Adrenal gland (tissue), 19 donors: ENCODE measurements around the gene IGF2R. TPM values are rescaled to one million over a fixed set of nuclear protein-coding genes. Genes with fewer than 3 reads are reported as not detected.
"Not testable (repeated sequence)": the region's sequence is repeated elsewhere in the genome, so short reads cannot be mapped to it uniquely, and the experiment has no call there.

Experiments
- DNase-seq, 7 donors: peaks; one replicate each; pipeline ENCODE4 v3.0.0-alpha.2; 2019 to 2020
- H3K27ac ChIP-seq, 5 donors: fragments of 200-600 bp; sonication (generic) in 4 of 5; 1 replicate in 3 of 5; 2 replicates in 2 of 5; pipeline versions ENCODE4 v1.5.1 to v1.8.0; 2016 to 2020; ENCODE audit warnings: mild to moderate bottlenecking in 1 of 5
- H3K27me3 ChIP-seq: fragments of 200-600 bp; 2 replicates; pipeline ENCODE4 v1.8.0; 2021
- H3K36me3 ChIP-seq, 2 donors: fragments of 200-600 bp; replicated peaks in 1 of 2; 1 replicate in 1 of 2; 2 replicates in 1 of 2; pipeline versions ENCODE4 v1.5.1 to v1.8.0; 2018 to 2022
- H3K4me1 ChIP-seq, 2 donors: fragments of 200-600 bp; replicated peaks in 1 of 2; 1 replicate in 1 of 2; 2 replicates in 1 of 2; pipeline versions ENCODE4 v1.5.1 to v1.8.0; 2018 to 2021
- H3K4me3 ChIP-seq, 4 donors: fragments of 200-600 bp; sonication (generic) in 3 of 4; one replicate each; pipeline ENCODE4 v1.5.1; 2016 to 2018
- H3K9me3 ChIP-seq, 3 donors: fragments of 200-600 bp; sonication (generic) in 1 of 3; replicated peaks in 1 of 3; 1 replicate in 2 of 3; 2 replicates in 1 of 3; pipeline versions ENCODE4 v1.5.1 to v1.8.0; 2016 to 2021
- CTCF ChIP-seq, 6 experiments: fragments of 450-650 bp in 4 of 6; fragments of 200-600 bp in 2 of 6; sonication (generic) in 1 of 6; IDR thresholded peaks; 1 replicate in 5 of 6; 2 replicates in 1 of 6; pipeline versions ENCODE4 v1.5.1 to v1.8.0; 2016 to 2021; ENCODE audit warnings: antibody characterized with exemption in 6 of 6, mild to moderate bottlenecking in 2 of 6, moderate library complexity in 1 of 6
- POLR2A ChIP-seq, 2 donors: fragments of 450-650 bp; IDR thresholded peaks; one replicate each; pipeline ENCODE4 v1.6.1; 2017; ENCODE audit warnings: antibody characterized with exemption in 2 of 2, mild to moderate bottlenecking in 2 of 2, moderate library complexity in 1 of 2
- WGBS, 4 donors: extraction: QIAGEN DNeasy Blood & Tissue Kit in 2 of 4; methylation state at CpG; one replicate each; pipeline versions ENCODE4 v1.1.5 to v1.1.7; 2013 to 2017; 5-methylcytosine and 5-hydroxymethylcytosine counted together
- intact Hi-C, 2 donors: fragments of 100-400 bp; cut with DNase I; formaldehyde crosslinking; loops; one replicate each; pipeline versions ENCODE4 v1.14.1 to v1.15.0; 2022 to 2023
- long read RNA-seq, 10 donors: library from polyadenylated mRNA in 3 of 10; unstranded in 2 of 10; stranded (forward) in 1 of 10; transcript quantifications; one replicate each; pipeline ENCODE4 v2.0.0 and lab custom pipeline, GENCODE V29; 2021 to 2026
- polyA plus RNA-seq, 3 donors: library from polyadenylated mRNA; stranded (reverse); fragments of 200-250 nt in 2 of 3; fragments of 350-450 nt in 1 of 3; fragmentation: Illumina TruSeq in 1 of 3; extraction: RNeasy Lipid Tissue Mini Kit (QIAGEN cat#74804) in 1 of 3; gene quantifications; one replicate each; pipeline ENCODE4 v1.2.3, GENCODE V29; 2013 to 2014
- total RNA-seq, 9 donors: library from RNA; depleted of rRNA in 4 of 9; stranded (reverse); fragments of >200 nt in 4 of 9; fragments of 120-200 nt in 1 of 9; fragmentation: NEBNext Ultra II Directional in 1 of 9; extraction: Animal tissue kit (Norgen Biotek cat#: 25700) in 1 of 9; gene quantifications; one replicate each; pipeline versions ENCODE4 v1.1.0 to v1.2.4, GENCODE V29; 2013 to 2023
- donor health status: healthy with polysubstance abuse.
- donor health status: Bipolar disorder and iron deficiency.
- donor health status: DM: yes; HTN: yes; CAD: no.
- donor health status: DM: no; HTN: no; CAD: no.
- donor health status: DM: no; HTN: no; CAD: no.
- donor health status: DM: yes; HTN: yes; CAD: no.

Gene IGF2R, protein sequence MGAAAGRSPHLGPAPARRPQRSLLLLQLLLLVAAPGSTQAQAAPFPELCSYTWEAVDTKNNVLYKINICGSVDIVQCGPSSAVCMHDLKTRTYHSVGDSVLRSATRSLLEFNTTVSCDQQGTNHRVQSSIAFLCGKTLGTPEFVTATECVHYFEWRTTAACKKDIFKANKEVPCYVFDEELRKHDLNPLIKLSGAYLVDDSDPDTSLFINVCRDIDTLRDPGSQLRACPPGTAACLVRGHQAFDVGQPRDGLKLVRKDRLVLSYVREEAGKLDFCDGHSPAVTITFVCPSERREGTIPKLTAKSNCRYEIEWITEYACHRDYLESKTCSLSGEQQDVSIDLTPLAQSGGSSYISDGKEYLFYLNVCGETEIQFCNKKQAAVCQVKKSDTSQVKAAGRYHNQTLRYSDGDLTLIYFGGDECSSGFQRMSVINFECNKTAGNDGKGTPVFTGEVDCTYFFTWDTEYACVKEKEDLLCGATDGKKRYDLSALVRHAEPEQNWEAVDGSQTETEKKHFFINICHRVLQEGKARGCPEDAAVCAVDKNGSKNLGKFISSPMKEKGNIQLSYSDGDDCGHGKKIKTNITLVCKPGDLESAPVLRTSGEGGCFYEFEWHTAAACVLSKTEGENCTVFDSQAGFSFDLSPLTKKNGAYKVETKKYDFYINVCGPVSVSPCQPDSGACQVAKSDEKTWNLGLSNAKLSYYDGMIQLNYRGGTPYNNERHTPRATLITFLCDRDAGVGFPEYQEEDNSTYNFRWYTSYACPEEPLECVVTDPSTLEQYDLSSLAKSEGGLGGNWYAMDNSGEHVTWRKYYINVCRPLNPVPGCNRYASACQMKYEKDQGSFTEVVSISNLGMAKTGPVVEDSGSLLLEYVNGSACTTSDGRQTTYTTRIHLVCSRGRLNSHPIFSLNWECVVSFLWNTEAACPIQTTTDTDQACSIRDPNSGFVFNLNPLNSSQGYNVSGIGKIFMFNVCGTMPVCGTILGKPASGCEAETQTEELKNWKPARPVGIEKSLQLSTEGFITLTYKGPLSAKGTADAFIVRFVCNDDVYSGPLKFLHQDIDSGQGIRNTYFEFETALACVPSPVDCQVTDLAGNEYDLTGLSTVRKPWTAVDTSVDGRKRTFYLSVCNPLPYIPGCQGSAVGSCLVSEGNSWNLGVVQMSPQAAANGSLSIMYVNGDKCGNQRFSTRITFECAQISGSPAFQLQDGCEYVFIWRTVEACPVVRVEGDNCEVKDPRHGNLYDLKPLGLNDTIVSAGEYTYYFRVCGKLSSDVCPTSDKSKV (N-terminal part only)
- total RNA-seq (100 to 1,000 TPM in 2 of 9 donors, 10 to 100 TPM in 7; 72.6 to 154 (median 89.9) TPM), polyA plus RNA-seq (100 to 1,000 TPM in 1 of 3 donors, 10 to 100 TPM in 2; 17.1 to 114 (median 27.6) TPM)
- long read RNA-seq, donor 1, partial matches to known transcripts: 11 of 12 reads
- long read RNA-seq, donor 1, other reads (novel, unspliced or antisense): 0 of 12 reads
- long read RNA-seq, donor 2, partial matches to known transcripts: 7 of 11 reads
- long read RNA-seq, donor 2, other reads (novel, unspliced or antisense): 0 of 11 reads
- long read RNA-seq, donor 3, partial matches to known transcripts: 0 of 3 reads
- long read RNA-seq, donor 3, other reads (novel, unspliced or antisense): 0 of 3 reads
- long read RNA-seq, donor 4, partial matches to known transcripts: 9 of 10 reads
- long read RNA-seq, donor 4, other reads (novel, unspliced or antisense): 1 of 10 reads
- long read RNA-seq, donor 5, full-length matches to known transcripts: 5 of 49 reads
- long read RNA-seq, donor 5, partial matches to known transcripts: 34 of 49 reads
- long read RNA-seq, donor 5, other reads (novel, unspliced or antisense): 10 of 49 reads
- long read RNA-seq, donor 6, partial matches to known transcripts: 1 of 2 reads
- long read RNA-seq, donor 6, other reads (novel, unspliced or antisense): 1 of 2 reads
- long read RNA-seq, donor 7, partial matches to known transcripts: 24 of 25 reads
- long read RNA-seq, donor 7, other reads (novel, unspliced or antisense): 0 of 25 reads
- long read RNA-seq, donor 8, full-length matches to known transcripts: 4 of 154 reads
- long read RNA-seq, donor 8, partial matches to known transcripts: 150 of 154 reads
- long read RNA-seq, donor 8, other reads (novel, unspliced or antisense): 0 of 154 reads
- long read RNA-seq, donor 9, partial matches to known transcripts: 111 of 111 reads
- long read RNA-seq, donor 9, other reads (novel, unspliced or antisense): 0 of 111 reads
- long read RNA-seq, donor 10, partial matches to known transcripts: 85 of 85 reads
- long read RNA-seq, donor 10, other reads (novel, unspliced or antisense): 0 of 85 reads

GRCh38 chr6:159968295-159969203, at the start of gene IGF2R:
TSS of gene IGF2R (plus strand) at chr6:159969082. CDS start at chr6:159969247, 165 bp downstream.
- peak; percentile 91 to 96 (median 95) for DNase-seq

DNA sequence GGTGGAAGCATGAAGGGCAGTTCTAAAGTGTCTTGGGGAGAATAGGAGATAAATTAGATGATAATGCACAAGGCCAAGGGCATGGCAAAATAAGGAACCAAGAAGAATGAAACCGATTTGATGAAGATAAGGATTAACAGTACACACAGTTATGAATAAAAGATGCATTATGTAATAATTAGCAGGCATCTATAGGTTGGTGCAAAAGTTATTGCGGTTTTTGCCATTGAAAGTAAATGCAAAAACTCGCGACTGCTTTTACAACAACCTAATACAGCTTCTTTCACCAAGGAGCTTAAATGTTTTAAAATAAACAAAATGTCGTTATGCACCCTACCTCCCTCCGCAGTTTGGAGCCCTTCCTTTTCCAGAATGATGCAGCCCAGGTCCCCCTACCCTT, 49.1 kb upstream of the IGF2R start:
- Histone ChIP-seq H3K27me3 (no peaks in the 10 kb centered on the region), H3K4me3 (no peak overlapping the region), H3K36me3 (no peaks in the 10 kb centered on the region), H3K27ac (no peak overlapping the region), H3K4me1 (peaks cover 0 to under 1% of the 10 kb centered on the region in 2 donors), H3K9me3 (no peaks in the 10 kb centered on the region)
- TF ChIP-seq CTCF (IDR thresholded peaks at IDR 0.05) (no peak), POLR2A (IDR thresholded peaks at IDR 0.05) (no peak)
- intact Hi-C loops: no loop called here
- no peak for DNase-seq
- 78 to 85% (median 81%) methylated on average over 6 of the region's 6 CpGs for WGBS, 4 donors

More at GRCh38 chr6:159968295-159969203, at the start of gene IGF2R:
- intact Hi-C loops: no loop called here
- TF ChIP-seq POLR2A (IDR thresholded peaks at IDR 0.05) (peak; percentile 50 to 84), CTCF (IDR thresholded peaks at IDR 0.05) (peak in 5 of 6 experiments; percentile 9 to 42 (median 34))
- Histone ChIP-seq H3K4me1 (peaks cover 0 to 42% of the 10 kb centered on the region in 2 donors), H3K36me3 (no peaks in the 10 kb centered on the region), H3K9me3 (no peaks in the 10 kb centered on the region), H3K4me3 (peak within 1 kb of the TSS; percentile 39 to 98 (median 74)), H3K27ac (peak within 1 kb of the TSS; percentile 28 to 97 (median 91)), H3K27me3 (no peaks in the 10 kb centered on the region)
- WGBS, 4 donors: 1 to 7% (median 4%) methylated on average over 14 to 68 of the region's 68 CpGs

DNA sequence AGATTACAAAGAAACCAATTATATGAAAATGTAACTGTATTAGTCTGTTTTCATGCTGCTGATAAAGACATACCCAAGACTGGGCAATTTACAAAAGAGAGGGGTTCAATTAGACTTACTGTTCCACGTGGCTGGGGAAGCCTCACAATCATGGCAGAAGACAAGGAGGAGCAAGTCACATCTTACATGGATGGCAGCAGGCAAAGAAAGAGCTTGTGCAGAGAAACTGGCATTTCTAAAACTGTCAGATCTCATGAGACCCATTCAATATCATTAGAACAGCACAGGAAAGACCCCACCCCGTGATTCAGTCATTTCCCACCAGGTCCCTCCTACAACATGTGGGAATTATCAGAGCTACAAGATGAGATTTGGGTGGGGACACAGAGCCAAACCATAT, 44.7 kb upstream of the IGF2R start:
- DNase-seq, H3K27ac ChIP-seq, H3K4me3 ChIP-seq, H3K4me1 ChIP-seq, H3K9me3 ChIP-seq, H3K27me3 ChIP-seq, H3K36me3 ChIP-seq, intact Hi-C loops: not testable (repeated sequence)
- WGBS, 4 donors: 53 to 90% (median 61%) methylated on average over 1 to 2 of the region's 2 CpGs
